HG02588 (cell line): ENCODE results near the gene PKDREJ.
"Not testable (repeated sequence)": the region's sequence is repeated elsewhere in the genome, so short reads cannot be mapped to it uniquely, and the experiment has no call there.

Experiments used
- ATAC-seq: cut with Tn5 transposase; IDR thresholded peaks from one replicate; pipeline ENCODE4 v1.9.1; 2021; ENCODE audit warnings: mild to moderate bottlenecking, moderate library complexity; ENCODE audit not compliant: unreplicated experiment

PKDREJ gene, protein sequence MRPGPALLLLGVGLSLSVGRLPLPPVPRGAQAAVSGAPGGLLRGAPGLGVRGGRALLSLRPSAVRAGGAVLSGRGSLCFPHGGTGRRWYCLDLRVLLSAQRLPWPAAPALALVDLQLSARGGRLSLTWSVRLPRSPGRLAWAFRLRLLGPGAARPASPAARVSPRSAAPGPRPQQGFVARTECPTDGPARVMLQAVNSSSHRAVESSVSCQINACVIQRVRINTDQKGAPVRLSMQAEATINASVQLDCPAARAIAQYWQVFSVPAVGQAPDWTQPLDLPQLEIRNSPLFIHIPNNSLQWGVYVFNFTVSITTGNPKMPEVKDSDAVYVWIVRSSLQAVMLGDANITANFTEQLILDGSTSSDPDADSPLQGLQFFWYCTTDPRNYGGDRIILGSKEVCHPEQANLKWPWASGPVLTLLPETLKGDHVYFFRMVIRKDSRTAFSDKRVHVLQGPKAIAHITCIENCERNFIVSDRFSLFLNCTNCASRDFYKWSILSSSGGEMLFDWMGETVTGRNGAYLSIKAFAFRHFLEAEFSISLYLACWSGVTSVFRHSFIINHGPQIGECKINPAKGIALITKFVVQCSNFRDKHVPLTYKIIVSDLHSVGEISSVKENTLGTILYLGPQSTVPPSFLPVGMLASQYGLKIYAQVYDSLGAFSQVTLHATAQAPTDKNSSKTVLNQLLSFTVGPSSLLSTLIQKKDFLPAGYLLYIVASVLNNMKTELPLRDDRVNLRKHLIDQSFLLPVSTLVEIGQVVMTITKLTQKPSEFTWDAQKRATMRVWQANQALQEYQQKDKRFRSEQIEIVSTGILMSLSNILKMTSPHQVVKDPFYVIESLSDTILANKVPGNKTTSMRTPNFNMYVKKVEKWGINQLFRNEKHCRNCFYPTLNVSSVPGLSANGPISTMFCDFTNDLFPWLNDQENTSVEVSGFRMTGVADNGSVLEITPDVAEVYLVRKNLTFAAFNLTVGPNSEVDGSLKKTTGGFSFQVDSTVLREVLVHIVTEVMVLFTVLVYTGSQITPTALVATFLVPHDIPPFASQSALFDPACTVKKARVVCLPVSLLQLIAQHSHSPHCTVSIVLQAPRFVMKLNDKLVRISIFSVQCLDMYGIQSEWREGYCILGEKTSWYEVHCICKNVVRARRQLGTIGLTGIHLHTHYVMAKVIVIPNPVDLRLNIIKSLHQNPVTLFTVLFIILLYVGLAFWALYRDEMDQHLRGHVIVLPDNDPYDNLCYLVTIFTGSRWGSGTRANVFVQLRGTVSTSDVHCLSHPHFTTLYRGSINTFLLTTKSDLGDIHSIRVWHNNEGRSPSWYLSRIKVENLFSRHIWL (N-terminal part only)

DNA sequence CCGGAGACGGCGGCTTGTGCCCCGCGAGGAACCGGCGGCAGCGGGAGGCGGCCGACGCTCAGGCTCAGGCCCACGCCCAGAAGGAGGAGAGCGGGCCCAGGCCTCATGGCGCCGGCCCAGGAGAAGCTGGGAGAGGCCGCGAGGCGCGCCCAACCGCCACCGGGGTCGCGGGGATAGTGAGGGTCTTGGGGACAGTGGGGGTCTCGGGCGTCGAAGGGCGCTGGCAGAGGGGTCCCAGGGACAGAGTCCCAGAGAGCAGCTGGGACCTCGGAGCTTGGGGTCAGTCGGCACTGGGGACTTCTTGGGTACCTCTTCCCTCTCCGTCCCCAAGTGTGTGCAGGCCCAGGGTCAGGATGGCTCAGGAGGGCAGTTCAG, at the start of gene PKDREJ:
Gene PKDREJ (minus strand): TSS at position 128 of the 375 bp plus-strand sequence. CDS start 21 bp downstream, at position 107.
- ATAC-seq = no peak

DNA sequence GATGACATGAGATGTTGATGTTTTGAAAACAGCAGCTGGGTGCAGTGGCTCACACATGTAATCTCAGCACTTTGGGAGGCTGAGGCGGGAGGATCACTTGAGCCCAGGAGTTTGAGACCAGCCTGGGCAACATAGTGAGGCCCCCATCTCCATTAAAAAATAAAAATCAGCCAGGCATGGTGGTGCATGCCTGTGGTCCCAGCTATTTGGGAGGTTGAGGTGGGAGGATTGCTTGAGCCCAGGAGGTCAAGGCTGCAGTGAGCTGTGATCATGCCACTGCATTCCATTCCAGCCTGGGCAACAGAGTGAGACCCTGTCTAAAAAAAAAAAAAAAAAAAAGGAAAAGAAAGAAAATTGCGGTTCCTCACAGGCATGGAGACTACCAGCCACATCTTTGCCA, 49.7 kb upstream of the PKDREJ start:
- ATAC-seq = not testable (repeated sequence)

DNA sequence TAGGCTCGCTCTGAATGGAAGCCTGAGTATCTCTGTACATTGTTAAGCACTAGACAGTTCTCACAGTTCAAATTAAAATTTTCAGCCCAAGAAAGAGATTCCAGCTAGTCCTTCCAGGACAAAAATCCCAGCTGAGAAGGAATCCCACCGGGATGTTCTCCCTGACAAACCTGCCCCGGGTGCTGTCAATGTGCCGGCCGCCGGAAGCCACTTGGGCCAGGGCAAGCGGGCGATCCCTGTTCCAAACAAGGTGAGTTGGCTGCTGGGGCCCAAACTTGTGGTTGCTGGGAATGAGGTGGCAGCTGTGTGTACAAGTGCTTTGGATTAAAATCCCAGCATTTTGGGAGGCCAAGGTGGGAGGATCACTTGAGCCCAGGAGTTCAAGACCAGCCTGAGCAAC, 48.9 kb upstream of the PKDREJ start:
- ATAC-seq = no peak

DNA sequence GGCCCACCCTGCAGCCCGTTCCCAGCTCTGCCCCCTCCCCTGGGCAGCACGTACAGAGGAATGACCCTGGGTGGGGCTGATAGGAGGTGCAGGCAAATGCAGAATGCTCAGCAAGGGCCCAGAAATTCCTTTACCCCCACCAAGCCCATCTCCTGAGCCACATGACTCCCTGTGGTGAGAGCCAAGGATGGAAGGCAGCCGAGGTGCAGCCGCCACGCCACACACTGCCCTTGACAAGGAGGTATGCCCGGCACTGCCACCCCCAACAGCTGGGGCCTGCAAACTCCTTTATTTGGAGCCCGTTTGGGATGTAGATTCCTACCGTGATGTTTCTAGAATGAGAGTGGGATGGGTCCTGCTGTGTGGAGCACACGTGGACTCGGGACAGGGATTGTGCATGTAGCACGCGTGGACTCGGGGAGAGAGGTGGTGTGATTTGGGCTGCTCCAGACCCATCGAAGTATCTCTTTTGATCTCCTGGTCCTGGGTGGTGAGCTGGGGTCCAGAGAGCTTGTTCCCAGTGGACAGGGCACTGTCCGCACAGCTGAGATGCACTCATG, 46.5 kb upstream of the PKDREJ start:
- no peak for ATAC-seq

DNA sequence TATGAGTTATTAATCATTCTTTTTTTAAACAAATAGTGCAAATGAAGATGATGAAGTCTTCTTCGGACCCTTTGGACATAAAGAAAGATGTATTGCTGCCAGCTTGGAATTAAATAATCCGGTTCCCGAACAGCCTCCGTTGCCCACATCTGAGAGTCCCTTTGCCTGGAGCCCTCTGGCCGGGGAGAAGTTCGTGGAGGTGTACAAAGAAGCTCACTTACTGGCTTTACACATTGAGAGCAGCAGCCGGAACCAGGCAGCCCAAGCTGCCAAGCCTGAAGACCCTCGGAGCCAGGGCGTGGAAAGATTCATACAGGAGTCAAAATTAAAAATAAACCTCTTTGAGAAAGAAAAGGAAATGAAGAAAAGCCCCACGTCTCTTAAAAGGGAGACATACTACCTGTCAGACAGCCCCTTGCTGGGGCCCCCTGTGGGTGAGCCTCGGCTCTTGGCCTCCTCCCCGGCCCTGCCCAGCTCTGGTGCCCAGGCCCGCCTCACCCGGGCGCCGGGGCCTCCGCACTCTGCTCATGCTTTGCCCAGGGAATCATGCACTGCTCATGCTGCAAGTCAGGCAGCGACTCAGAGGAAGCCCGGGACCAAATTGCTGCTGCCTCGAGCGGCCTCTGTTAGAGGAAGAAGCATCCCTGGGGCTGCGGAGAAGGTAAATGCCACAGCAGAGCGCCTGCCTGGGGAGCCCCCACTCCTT, 45.3 kb upstream of the PKDREJ start:
- no peak for ATAC-seq

DNA sequence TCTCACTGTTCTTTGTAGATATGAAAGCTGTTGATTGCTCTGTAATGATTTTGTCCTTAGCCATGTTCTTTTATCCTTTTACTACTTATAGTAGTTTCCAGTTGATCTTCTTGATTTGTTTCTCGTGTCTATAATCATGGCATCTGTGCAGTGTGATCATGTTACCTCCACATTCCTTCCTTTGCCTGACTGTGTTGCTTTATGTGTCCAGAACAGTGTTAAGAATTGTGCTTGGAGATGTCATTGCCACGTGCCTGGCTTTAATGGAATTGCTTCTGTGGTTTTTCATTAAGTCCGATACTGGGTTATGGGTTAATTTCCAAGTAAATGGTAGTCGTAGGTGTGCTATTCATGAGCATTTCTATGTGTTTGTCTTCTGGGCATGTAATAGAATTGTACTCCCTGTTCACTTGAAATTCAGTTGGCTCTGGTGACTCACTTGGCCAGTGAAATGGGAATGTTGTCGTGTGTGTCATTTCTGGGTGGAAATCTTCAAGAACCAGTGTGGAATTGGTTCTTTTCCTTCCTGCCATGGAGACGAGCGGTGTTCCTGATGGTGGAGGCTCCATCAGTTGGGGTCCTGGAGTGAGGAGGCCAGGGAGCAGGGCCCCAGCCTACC, 40.3 kb upstream of the PKDREJ start:
- no peak for ATAC-seq

DNA sequence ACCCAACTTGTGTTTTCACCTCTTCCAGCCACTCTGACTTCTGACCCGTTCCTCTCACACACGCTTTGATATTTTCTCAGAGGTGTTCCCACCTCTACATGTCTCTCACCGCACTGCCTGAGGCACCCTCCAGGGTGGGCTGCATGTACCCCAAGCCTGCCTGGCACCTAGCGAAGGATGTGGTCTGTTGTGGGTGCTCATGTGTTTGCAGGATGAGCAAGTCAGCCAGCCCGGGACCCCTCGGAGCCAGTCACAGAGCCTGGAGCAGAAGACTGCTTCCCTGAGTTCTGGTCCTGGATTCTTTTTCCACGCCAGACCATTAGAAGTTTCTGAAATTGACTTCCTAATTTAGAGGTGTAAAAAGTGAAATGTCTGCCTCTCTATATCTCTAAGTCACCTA, 37.3 kb upstream of the PKDREJ start:
- ATAC-seq = no peak

DNA sequence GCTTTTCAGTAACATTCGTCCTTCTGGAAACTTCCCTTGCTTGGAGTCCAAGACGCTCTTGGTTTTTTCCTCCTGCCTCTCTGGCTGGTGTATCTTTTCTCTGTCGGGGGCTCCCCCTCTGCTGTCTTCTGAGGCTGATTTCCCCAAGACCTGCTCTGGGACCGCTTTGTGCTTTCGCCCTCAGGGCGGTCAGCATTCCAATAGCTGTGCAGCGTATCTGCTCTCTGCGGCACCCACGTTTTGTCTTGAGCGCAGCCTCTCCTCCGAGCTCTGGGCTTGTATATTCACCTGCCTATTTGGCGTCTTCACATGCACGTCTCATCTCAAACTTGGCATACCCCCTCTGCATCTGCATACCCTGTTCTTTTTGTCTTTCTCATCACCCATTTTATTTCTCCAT, 36.0 kb upstream of the PKDREJ start:
- ATAC-seq = no peak

DNA sequence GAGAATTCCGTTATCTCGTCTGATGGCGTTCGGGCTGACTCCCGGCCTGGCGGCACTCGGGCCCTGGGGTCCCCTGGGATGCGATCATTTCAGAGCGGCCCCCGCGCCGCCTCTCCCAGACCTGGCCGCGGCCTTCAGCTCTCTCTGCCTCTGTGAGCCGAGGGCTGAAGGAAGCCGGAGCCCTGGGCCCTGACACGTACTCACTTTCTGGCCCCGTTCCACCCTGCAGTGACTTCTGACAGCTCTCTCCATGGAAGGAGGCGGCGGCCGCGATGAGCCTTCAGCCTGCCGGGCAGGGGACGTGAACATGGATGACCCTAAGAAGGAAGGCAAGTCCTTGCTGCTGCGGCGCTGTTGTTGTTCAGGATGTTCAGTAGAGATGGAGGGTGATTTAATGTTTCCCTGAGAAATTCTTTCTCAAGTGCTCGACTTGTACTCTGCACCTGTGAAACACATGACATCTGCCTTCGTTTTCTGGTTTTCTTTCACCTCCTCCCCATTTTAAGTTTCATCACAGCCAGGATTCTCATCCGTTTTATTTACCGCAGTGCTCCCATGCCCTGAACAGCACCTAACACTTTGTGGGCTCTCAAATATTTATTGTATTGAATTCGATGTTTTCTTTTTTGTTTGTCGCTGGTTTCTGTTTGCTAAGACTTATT, 34.1 kb upstream of the PKDREJ start:
- ATAC-seq = peak; percentile 4

DNA sequence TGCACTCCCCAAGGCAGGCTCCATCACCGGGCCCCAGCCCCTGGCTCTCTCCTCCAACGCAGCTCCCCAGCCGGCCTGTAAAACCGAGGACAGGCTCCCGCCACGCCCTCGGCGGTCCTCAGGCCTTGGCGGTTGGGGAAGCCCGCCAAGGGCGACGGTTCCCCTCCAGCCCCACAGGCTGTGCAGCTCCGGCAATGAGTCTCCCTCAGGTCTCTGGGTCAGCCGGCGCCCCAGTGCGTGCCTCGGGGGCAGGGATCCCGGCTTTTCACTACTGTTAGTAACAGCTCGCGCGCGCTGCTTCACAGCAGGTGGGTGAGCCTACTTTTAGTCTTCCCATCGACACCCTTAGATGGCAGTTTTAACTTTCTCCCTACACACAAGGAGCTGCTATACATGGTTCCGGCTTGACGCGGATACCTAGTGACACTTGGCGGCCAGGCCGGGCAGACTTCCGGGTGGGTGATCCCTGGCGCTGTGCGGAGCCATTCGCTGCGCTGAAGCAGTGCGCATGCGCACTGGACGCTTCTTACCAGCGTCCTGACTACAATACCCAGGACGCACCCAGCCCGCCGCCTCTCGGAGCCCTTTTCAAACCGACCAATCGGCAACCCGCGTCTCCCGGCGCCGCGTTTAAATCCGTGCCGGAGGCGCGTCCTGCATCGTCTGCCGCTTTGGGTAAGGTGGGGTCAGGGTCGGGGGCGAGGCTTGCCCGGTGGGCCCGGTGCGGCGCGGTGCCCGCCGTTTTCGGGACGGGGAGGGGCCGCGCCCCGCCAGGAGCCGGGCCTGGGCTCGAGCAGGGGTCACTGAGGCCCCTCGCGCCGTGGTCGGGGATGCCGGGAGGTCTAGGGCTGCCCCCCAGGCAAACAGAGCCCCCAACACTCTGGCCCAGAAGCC, 33.4 kb upstream of the PKDREJ start, which contains the start of gene GTSE1:
Gene GTSE1 (plus strand): TSS at position 614 of the 894 bp plus-strand sequence. CDS start 531 bp downstream, outside the sequence.
- ATAC-seq = peak; percentile 92

DNA sequence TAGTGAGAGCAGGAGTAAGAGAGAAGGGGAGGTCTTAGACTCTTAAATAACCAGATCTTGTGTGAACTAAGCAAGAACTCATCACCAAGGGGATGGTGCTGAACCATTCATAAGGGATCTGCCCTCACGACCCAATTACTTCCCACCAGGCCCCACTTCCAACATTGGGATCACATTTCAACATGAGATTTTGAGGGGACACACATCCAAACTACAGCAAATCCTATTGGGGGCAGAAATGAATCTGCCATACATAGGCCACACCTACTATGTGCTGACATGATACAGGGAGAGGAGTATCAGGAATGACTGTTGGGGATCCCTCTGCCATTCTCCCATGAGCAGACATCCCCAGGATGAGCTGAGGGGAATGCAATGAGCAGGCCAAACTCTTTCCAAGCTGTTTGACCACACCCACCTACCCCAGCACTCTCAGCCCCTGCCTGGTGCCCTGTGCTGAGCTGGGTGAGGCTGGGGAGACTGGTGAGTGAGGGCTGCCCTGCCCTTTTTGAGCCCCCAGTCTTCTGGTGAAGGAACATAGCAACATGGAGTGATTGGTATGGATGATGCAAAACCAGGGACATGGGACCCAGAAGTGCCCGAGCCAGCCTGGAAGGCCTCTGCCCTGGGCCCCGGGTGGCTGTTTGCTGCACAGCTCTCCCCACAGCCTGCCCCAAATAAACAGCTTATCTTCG, 32.3 kb upstream of the PKDREJ start:
- no peak for ATAC-seq

DNA sequence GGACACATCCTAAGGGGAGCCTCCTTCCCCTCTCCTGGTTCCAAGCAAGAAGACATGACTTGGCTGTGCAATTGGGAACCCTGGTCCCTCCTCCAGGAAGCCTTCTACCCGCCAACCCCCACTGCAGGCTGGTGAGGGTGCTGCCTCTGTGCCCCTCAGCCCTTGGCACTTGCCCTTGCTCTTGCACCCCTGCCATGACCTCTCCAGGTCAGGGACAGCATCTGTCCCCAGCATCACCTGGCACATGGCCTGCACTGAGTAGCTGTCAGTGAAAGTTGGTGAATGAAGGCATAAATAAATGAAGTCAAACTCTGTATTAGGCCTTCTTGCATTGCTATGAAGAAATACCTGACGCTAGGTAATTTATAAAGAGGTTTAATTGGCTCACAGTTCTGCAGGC, 31.6 kb upstream of the PKDREJ start:
- ATAC-seq = no peak

DNA sequence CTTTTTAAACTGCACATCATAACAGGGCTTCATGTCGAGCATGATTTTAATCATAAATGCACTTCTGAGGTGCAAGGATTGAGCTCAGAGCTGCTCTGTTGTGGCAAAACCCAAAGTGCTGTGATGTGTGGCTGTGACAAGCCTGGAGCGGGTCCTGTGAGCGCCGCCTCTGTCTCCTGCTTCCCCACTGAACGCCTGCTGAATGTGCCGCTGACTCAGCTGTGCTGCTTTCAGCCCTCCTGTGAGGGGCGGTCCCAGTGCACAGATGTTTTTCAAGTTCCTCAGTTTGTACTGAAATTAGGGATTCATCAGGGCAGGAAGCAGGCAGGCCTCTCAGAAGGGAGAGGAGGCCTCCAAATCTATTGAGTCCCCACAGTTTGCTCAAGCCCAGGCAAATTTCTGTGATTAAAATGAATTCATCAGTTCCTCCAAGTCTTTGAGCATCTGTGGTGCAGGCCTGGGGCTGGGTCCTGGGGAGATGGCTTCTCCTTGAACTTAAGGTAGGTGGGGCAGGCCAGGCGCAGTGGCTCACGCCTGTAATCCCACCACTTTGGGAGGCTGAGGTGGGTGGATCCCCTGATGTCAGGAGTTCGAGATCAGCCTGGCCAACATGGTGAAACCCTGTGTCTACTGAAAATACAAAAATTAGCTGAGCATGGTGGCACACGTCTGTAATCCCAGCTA, 30.6 kb upstream of the PKDREJ start:
- no peak for ATAC-seq

DNA sequence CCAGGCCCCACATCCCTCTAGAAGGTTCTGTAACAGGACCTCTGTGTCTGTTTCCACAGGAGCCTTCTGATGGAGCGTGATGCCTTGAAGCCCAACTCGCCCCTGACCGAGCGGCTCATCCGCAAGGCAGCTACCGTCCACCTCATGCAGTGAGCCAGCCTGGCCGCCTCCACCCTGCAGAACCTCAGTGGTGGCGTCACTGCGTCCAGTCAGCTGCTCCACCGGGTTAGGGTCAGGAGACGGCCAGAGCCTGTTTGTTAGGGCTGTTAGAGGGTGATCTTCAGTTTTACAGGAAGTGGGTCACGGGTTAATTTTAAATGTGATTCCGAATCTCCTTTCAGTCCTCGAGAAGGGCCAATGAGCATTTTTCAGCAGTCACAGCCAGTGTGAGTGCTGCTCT, 29.6 kb upstream of the PKDREJ start:
- no peak for ATAC-seq

DNA sequence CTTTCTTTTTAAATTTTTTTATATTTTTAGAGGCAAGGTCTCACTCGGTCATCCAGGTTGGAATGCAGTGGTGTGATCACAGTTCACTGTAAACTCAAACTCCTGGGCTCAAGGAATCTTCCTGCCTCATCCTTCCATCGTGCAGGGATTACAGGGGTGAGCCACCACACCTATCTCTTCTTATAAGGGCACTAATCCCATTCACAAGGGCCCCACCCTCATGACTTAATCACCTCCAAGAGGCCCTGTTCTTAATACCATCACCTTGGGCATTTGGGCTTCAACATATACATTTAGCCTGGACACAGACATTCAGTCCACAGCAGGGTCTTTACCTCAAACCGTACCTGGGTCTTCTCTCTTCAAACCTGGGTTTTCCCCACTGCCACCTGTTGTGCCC, 29.0 kb upstream of the PKDREJ start:
- ATAC-seq = no peak

DNA sequence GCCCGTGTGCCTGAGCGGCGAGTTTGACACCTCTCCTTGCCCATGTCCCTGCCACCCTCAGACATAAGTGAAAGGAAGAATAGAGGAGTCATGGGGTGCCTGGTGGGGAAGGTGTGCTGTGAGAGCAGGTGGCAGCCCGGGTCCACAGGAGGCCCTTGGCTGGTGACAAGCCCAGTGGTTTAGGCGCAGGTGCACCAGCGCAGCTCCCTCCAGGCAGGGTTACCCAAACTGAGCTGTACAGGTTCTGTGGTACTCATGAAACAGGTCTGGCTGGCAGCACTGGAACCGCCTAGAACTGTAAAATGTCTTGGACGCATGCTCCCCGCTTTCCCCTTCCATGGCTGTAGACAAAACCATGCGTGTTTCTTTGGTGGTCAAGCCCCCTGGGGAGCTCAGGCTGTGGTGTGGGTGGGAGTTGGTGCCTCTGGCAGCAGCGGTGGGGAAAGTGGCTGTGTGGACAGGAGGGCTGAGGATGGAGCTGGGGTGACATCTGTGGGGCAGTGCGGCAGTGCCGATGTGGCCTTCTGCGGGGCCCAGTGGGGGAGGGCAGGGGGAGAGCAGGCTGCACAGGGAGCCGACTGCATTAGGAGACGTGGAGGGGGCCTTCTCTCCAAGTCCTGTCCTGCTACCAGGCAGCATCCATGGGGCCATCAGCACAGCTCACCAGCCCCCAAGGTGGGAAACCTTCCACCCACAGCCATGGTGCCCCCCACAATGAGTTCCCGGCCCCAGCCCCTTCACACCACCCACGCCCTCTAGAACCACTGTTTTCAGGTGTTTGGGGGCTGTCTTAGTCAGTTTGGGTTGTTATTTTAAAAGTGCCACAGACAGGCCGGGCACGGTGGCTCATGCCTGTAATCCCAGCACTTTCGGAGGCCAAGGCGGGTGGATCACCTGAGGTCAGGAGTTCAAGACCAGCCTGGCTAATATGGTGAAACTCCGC, 28.0 kb upstream of the PKDREJ start:
- ATAC-seq = no peak
